AG09309 (cell line): Measurements from ENCODE around the gene NCOR2.

ENCODE experiments used
- DNase-seq: peaks from one replicate; pipeline ENCODE4 v3.0.0-alpha.2; 2010; ENCODE audit warnings: low read depth
- H3K4me3 ChIP-seq: 2 replicates; pipeline ENCODE4 v1.5.1; 2011; ENCODE audit warnings: mild to moderate bottlenecking, low read depth, low read length, moderate library complexity; ENCODE audit not compliant: control insufficient read depth
- TF ChIP-seq, protein P1 (sequence below): IDR thresholded peaks from 2 replicates; pipeline ENCODE4 v1.5.1; 2011; ENCODE audit warnings: mild to moderate bottlenecking, low read depth, low read length, inconsistent platforms; ENCODE audit not compliant: insufficient read depth, control insufficient read depth; ENCODE audit errors: missing control alignments

Gene NCOR2

DNA sequence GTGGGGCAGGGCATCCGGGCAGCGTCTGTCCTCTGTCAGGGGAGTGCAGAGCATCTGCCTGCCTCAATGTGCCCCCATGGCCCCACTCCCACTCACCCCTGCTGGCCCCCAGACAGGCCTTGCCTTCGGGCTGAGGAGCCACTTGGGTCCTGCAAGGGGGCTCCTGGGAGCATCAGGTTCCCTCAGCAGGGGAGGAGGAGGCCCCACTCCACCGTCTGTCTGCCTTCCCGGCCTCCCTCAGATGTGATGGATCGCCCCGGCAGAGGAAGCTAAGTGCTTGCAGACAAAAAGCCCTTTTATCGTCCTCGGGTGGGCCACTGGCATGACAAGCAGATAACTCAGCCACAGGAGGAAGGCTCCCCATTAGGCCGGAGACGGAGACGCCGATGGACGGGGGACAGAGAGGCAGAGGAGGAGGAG is 35.1 kb downstream of the NCOR2 start:
- H3K4me3 ChIP-seq = no peak overlapping the region
- DNase-seq = no peak
- TF ChIP-seq, protein P1, sequence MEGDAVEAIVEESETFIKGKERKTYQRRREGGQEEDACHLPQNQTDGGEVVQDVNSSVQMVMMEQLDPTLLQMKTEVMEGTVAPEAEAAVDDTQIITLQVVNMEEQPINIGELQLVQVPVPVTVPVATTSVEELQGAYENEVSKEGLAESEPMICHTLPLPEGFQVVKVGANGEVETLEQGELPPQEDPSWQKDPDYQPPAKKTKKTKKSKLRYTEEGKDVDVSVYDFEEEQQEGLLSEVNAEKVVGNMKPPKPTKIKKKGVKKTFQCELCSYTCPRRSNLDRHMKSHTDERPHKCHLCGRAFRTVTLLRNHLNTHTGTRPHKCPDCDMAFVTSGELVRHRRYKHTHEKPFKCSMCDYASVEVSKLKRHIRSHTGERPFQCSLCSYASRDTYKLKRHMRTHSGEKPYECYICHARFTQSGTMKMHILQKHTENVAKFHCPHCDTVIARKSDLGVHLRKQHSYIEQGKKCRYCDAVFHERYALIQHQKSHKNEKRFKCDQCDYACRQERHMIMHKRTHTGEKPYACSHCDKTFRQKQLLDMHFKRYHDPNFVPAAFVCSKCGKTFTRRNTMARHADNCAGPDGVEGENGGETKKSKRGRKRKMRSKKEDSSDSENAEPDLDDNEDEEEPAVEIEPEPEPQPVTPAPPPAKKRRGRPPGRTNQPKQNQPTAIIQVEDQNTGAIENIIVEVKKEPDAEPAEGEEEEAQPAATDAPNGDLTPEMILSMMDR = no peak

DNA sequence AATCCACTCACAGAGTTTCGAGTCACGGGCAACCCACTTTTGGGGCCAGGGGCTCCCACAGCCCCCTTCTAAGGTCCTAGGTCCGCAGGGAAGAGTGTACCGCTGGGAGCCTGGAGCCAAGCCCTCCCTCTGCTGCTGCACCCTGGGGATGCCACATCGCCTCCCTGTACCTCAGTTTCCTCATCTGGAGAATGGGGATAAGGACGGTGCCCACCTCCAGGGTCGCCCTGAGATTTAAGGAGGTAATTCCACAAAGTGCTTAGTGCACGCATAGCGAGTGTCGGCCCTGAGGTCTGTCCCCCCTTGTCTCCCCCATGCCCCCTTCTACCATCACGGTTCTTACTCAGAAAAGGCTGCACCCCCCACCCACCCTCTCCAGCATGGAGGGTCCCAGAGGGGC is 35.5 kb downstream of the NCOR2 start:
- TF ChIP-seq, protein P1 = no peak
- H3K4me3 ChIP-seq = no peak overlapping the region
- DNase-seq = no peak

DNA sequence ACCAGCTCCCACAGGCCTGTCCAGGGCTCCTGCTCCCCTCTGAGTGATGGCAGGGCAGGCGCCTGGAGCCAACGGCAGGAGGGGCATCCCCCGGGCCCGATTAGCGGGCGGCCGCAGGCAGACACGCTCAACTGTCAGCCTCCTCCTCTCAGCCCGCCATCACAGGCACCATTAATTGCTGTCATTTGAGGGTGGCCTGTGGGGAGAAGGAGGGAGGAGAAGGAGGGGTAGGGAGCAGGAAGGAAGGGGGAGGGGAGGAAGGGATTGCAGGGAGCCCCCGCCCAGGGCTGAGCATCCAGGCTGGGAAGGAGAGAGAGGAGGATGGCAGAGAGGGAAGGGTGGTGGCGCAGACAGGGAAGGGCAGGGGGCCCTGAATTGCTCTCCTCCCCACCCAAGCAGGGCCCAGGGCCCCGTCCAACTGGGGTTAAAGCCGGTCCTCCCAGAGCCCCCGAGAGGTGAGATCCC is 36.1 kb downstream of the NCOR2 start:
- no peak for DNase-seq
- TF ChIP-seq, protein P1 = no peak
- no peak overlapping the region for H3K4me3 ChIP-seq

DNA sequence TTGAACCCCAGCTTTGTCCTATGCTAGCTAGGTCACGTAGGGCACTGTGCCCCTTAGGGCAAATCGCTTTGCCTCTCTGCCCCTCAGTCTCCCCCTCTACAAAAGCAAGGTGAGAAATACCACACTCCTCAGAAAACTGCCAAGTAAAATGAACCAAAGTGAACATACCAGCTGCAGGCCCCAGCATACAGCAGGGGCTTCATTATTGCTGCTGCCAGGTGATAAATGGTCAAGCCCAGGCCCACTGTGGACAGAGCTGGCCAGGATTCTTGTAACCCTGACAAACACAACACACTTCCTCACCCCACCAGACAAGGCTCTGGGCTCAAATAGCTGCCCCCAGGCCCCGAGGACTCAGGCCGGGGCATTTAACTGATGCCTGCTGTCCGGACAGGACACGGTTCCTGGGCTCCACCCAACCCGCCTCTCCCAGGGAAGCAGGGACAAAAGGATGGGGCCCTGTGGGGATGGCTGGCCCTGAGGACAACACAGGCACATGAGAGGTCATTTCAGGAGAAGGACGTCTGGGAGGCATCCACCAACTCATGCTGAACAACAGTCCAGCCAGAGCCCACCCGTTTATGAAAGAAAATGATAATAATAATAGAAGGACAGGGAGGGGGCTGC is 36.7 kb downstream of the NCOR2 start:
- no peak for DNase-seq
- TF ChIP-seq, protein P1 = no peak
- no peak overlapping the region for H3K4me3 ChIP-seq

- no peak overlapping the region for H3K4me3 ChIP-seq
- TF ChIP-seq, protein P1 = no peak
- DNase-seq = no peak
Measured at GRCh38 chr12:124529565-124530276, 37.7 kb downstream of the NCOR2 start.

GRCh38 chr12:124527861-124528561 is 39.4 kb downstream of the NCOR2 start:
- TF ChIP-seq, protein P1 = peak; percentile 14
- H3K4me3 ChIP-seq = no peak overlapping the region
- no peak for DNase-seq
